Keratinocyte (primary cell): ENCODE results near the gene REXO1. TPM values are rescaled to one million over a fixed set of nuclear protein-coding genes. Genes with fewer than 3 reads are reported as not detected.

ENCODE experiments used
- DNase-seq: peaks from one replicate; pipeline ENCODE4 v3.0.0-alpha.2; 2011; ENCODE audit warnings: low read depth, missing footprints, low spot score
- FAIRE-seq: peaks from 2 replicates; lab custom pipeline; 2011; peaks lifted over from hg19 to GRCh38; lab: Jason Lieb, UNC
- H2AFZ ChIP-seq: 2 replicates; pipeline ENCODE4 v1.6.0; 2012; ENCODE audit warnings: low read length, control low read depth, inconsistent platforms; ENCODE audit not compliant: control insufficient read depth
- H3K27ac ChIP-seq: 2 replicates; pipeline ENCODE4 v1.5.1; 2011; ENCODE audit warnings: low read length; ENCODE audit not compliant: control insufficient read depth, insufficient read depth
- H3K27me3 ChIP-seq: 3 replicates; pipeline ENCODE4 v1.6.0; 2011; ENCODE audit warnings: low read length; ENCODE audit not compliant: control insufficient read depth, insufficient read depth; ENCODE audit errors: extremely low read depth
- H3K36me3 ChIP-seq, 2 experiments: 2 replicates in 1 of 2; 3 replicates in 1 of 2; pipeline ENCODE4 v1.5.1; 2011; ENCODE audit warnings: low read length in 2 of 2, mild to moderate bottlenecking in 1 of 2; ENCODE audit not compliant: control insufficient read depth in 2 of 2, insufficient read depth in 2 of 2; ENCODE audit errors: extremely low read depth in 1 of 2
- H3K4me1 ChIP-seq: 3 replicates; pipeline ENCODE4 v1.5.1; 2011; ENCODE audit warnings: low read length; ENCODE audit not compliant: control insufficient read depth, insufficient read depth; ENCODE audit errors: extremely low read depth
- H3K4me2 ChIP-seq: 3 replicates; pipeline ENCODE4 v1.6.0; 2011; ENCODE audit warnings: low read depth, low read length; ENCODE audit not compliant: control insufficient read depth, insufficient read depth; ENCODE audit errors: extremely low read depth
- H3K4me3 ChIP-seq, 3 experiments: fragments of 200-600 bp in 1 of 3; sonication (generic) in 1 of 3; 2 replicates in 2 of 3; 3 replicates in 1 of 3; pipeline ENCODE4 v1.5.1; 2011 to 2016; ENCODE audit warnings: low read length in 3 of 3, mild to moderate bottlenecking in 3 of 3, control low read depth in 2 of 3, inconsistent platforms in 1 of 3, low read depth in 1 of 3, mixed read lengths in 1 of 3, mixed run types in 1 of 3, moderate library complexity in 1 of 3; ENCODE audit not compliant: control insufficient read depth in 2 of 3, insufficient read depth in 2 of 3; ENCODE audit errors: extremely low read depth in 1 of 3
- H3K79me2 ChIP-seq: 2 replicates; pipeline ENCODE4 v1.6.0; 2012; ENCODE audit warnings: low read length; ENCODE audit not compliant: control insufficient read depth, insufficient read depth
- H3K9ac ChIP-seq: 3 replicates; pipeline ENCODE4 v1.6.0; 2011; ENCODE audit warnings: low read length; ENCODE audit not compliant: control insufficient read depth, insufficient read depth; ENCODE audit errors: extremely low read depth
- H3K9me1 ChIP-seq: 3 replicates; pipeline ENCODE4 v1.6.0; 2011; ENCODE audit warnings: low read length; ENCODE audit not compliant: control insufficient read depth, insufficient read depth; ENCODE audit errors: extremely low read depth
- H3K9me3 ChIP-seq: 2 replicates; pipeline ENCODE4 v1.5.1; 2012; ENCODE audit warnings: low read depth, low read length; ENCODE audit not compliant: control insufficient read depth
- H4K20me1 ChIP-seq: 3 replicates; pipeline ENCODE4 v1.6.0; 2011; ENCODE audit warnings: low read length; ENCODE audit not compliant: control insufficient read depth, insufficient read depth; ENCODE audit errors: extremely low read depth
- CTCF ChIP-seq, 3 experiments: IDR thresholded peaks in 1 of 3; conservative IDR thresholded peaks in 1 of 3; optimal IDR thresholded peaks in 1 of 3; 2 replicates in 2 of 3; 3 replicates in 1 of 3; pipeline versions ENCODE3 to v1.5.1; 2011; ENCODE audit warnings: low read length in 3 of 3, mild to moderate bottlenecking in 3 of 3, moderate library complexity in 2 of 3, control low read depth in 1 of 3, inconsistent platforms in 1 of 3; ENCODE audit not compliant: insufficient read depth in 2 of 3; ENCODE audit errors: extremely low read depth in 1 of 3
- EZH2 ChIP-seq: IDR thresholded peaks from one replicate; pipeline ENCODE4 v1.6.1; 2012; ENCODE audit warnings: inconsistent platforms, mild to moderate bottlenecking, low read length, moderate library complexity
- dilution Hi-C: fragments of 300-500 bp; cut with MboI; formaldehyde crosslinking; loops from one replicate; pipeline ENCODE4 v1.7.0; 2020; ENCODE audit warnings: low sequenced_read_pairs; ENCODE audit not compliant: extremely low pct_ligation_motif_present
- polyA plus RNA-seq, 5 experiments: library from polyadenylated mRNA; depleted of rRNA in 3 of 5; stranded (reverse) in 3 of 5; stranded (forward) in 1 of 5; unstranded in 1 of 5; fragments of >200 nt; gene quantifications; 1 replicate in 1 of 5; 2 replicates in 3 of 5; 3 replicates in 1 of 5; pipeline versions ENCODE4 v1.2.1 to v1.2.3, GENCODE V29; 2011 to 2012; ENCODE audit warnings: missing spikeins in 2 of 5, low read depth in 1 of 5, low replicate concordance in 1 of 5

The REXO1 gene
- polyA plus RNA-seq, 1 donor (not counting 4 experiments of a cell fraction or from before 2014, with no cell fraction given): 6.1 TPM

- H3K27ac ChIP-seq: peak overlapping the region; percentile 78
- peak overlapping the region; percentile 85 for H3K4me2 ChIP-seq
- no peaks in the 10 kb centered on the region for H3K9me1 ChIP-seq
- H2AFZ ChIP-seq: peak overlapping the region; percentile 43
- peak overlapping the region; percentile 89 for H3K9ac ChIP-seq
- DNase-seq (no peak), FAIRE-seq (no peak)
- no peaks in the 10 kb centered on the region for H3K9me3 ChIP-seq
- H4K20me1 ChIP-seq: peaks cover 14% of the 10 kb centered on the region
- dilution Hi-C loops: no loop called here
- H3K4me1 ChIP-seq: peaks cover 28% of the 10 kb centered on the region
- no peak for TF ChIP-seq CTCF (optimal IDR thresholded peaks at IDR 0.05 in 1 of 3, IDR thresholded peaks at IDR 0.05 in 1 of 3, conservative IDR thresholded peaks at IDR 0.05 in 1 of 3; ENCODE audit: extremely low read depth in 1 of 3, insufficient read depth in 2 of 3, low read length in 3 of 3)
- no peak for TF ChIP-seq EZH2
- no peaks in the 10 kb centered on the region for H3K36me3 ChIP-seq
- no peaks in the 10 kb centered on the region for H3K27me3 ChIP-seq
- H3K4me3 ChIP-seq: peak overlapping the region; percentile 63 to 84 (median 73)
- peaks cover 40% of the 10 kb centered on the region for H3K79me2 ChIP-seq
These were observed 15.6 kb upstream of the REXO1 start for GRCh38 chr19:1863638-1864479.

- H4K20me1 ChIP-seq: peaks cover 19% of the 10 kb centered on the region
- TF ChIP-seq CTCF (optimal IDR thresholded peaks at IDR 0.05 in 1 of 3, IDR thresholded peaks at IDR 0.05 in 1 of 3, conservative IDR thresholded peaks at IDR 0.05 in 1 of 3; ENCODE audit: extremely low read depth in 1 of 3, insufficient read depth in 2 of 3, low read length in 3 of 3) (no peak), EZH2 (no peak)
- dilution Hi-C loops: no loop called here
These were observed 15.0 kb upstream of the REXO1 start, which contains the start of gene KLF16 for GRCh38 chr19:1863328-1863637. Gene KLF16, minus strand, starts transcription at chr19:1863579. Its CDS starts 82 bp downstream, at chr19:1863497.

More at GRCh38 chr19:1863328-1863637, 15.0 kb upstream of the REXO1 start, which contains the start of gene KLF16:
- DNase-seq (no peak), FAIRE-seq (no peak)
- Histone ChIP-seq H3K4me3 (peak within 1 kb of the TSS; percentile 76 to 92 (median 88)), H3K27me3 (no peaks in the 10 kb centered on the region), H3K27ac (peak within 1 kb of the TSS; percentile 78), H3K79me2 (peaks cover 46% of the 10 kb centered on the region), H3K9me1 (no peaks in the 10 kb centered on the region), H3K9me3 (no peaks in the 10 kb centered on the region), H3K9ac (peak within 1 kb of the TSS; percentile 89), H3K4me1 (peaks cover 31% of the 10 kb centered on the region), H3K4me2 (peak within 1 kb of the TSS; percentile 92), H3K36me3 (no peaks in the 10 kb centered on the region), H2AFZ (peak within 1 kb of the TSS; percentile 43)
